ENCODE measurements around the gene COX7B2.

The COX7B2 gene

GRCh38 chr4:46889410-46889809 is 19.6 kb downstream of the COX7B2 start:
- DNase-seq (ENCODE audit: low read depth): no peak

GRCh38 chr4:46886711-46887110 is 22.3 kb downstream of the COX7B2 start:
- no peak for DNase-seq (ENCODE audit: low read depth)

DNA sequence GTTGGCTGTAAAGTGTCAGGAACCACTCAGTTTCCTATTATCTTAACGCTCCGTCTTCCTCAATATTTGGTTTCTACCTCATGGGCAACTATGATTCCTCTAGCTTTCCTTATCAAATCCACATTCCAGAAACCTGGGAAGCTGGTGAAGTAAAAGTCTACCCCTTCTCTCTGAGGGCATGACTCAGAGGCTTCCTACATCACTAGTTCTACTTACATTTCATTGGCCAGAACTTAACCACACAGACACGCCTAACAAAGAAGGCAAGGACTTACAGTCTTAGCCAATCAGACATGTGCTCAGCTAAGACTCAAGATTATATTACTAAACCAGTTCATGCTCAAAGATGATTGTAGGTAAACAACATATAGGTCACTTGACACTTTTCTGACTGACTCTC is 30.4 kb downstream of the COX7B2 start:
- no peak for DNase-seq (ENCODE audit: low read depth)

DNA sequence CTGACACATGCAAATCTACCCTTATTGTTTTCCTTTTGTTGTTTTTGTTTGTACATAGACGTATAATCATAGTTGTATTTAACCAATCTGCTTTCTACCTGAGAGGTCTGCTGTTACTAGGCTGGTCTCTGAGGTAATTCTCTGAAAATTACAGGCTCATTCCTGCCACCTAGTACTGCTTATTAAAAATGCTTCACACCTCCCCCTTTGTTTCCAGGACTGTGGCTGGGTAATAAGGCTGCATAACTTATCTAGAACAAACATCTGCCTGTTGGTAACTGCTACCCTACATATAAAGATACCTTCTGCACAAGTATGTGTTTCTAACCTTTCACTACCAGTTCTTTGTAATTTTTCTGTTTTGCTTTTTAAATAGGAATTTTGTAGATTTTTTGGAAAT is 34.2 kb downstream of the COX7B2 start:
- no peak for DNase-seq (ENCODE audit: low read depth)

DNA sequence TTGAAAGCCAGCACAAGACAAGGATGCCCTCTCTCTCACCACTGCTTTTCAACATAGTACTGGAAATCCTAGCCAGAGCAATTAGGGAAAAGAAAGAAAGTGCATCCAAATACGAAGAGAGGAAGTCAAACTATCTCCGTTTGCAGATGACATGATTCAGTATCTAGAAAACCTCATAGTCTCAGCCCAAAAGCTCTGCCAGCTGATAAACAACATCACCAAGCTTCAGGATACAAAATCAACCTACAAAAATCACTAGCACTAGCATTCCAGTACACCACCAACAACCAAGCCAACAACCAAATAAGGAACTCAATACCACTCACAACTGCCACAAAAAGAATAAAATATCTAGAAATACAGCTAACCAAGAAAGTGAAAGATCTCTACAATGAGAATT is 38.6 kb downstream of the COX7B2 start:
- no peak for DNase-seq (ENCODE audit: low read depth)

DNA sequence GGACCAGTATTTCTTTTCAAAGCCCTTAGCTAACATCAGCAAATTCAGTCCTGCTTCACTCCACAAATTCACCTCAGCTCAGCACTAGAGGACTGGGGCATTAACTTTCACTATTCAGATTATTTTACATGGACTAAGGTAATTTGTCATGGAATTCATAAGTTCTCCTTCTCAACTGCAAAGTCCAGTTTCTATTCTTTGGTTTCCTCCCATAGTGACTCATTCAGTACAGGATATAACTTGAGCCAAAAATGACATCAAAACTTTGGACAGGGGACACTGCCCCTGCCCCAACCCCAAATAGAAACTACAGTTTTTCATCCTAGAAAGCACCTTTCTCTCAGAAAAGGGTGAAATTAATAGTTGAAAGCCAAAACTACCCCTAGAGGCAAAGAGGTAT is 52.7 kb downstream of the COX7B2 start:
- DNase-seq (ENCODE audit: low read depth): no peak

GRCh38 chr4:46852800-46853199 is 56.2 kb downstream of the COX7B2 start:
- no peak for DNase-seq (ENCODE audit: low read depth)

GRCh38 chr4:46850026-46850425 is 59.0 kb downstream of the COX7B2 start:
- no peak for DNase-seq (ENCODE audit: low read depth)

DNA sequence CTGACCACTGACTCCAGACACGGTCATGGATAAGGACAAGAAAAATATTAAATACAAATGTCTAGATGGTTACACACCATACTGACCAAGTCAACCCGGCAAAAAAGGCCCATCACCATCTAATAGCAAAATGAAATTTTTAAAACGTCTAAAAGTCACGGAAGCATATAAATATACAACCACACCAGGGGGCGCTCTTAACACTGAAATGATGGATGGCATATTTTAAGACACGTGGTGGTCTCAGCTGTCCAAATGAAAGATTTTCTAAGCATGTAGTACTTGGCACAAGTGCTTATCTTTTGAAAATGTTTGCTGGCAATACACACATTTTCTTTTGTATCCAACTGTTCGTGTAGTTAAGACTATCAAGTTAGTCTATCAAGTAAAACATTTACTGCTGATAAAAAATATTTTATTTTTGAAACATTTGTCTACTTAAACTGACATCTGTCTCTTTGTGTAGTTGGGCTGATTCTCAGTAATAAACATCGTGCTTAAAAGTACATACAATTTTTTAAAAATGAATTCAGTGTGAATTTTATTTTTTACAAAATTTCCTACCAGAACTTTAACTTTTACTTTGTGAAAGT is 64.6 kb downstream of the COX7B2 start:
- peak; percentile 30 for DNase-seq (ENCODE audit: low read depth)

DNA sequence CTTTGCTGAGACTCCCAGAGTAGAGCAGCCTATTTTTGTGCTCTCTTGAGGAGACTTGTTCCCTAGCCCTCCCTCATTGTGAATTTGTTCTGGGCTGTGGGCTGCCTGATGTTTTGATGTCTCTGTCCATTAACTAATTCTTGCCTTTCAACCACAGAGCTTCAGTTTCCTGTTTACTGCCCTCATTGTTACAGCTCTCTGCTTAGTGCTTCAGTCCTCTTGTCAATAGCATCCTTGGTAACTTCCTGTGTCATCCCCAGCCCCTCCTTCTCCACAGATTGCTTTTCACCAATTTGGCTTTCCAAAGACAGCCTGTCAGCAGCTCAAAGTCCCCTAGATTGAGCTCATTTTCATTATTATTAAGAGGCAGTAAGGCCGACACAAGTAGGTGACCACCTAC is 69.9 kb downstream of the COX7B2 start:
- DNase-seq (ENCODE audit: low read depth): no peak

DNA sequence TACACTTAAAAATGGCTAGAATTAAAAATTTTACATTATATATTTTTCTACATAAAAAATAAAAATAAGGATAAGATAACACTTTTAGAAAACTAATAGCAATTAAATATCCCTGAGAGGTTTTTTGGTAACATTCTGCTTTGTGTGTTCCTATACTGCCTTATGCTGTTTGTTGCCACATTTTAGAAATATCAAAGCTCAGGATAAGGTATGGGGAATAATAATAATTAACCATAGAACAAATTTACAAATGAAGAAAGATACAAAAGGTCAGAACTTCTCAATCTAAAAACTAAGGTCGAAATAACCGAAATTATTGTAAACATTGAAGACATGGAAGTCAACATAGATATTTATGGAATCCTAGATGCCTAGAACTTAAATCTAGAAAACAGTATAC is 71.4 kb downstream of the COX7B2 start:
- DNase-seq (ENCODE audit: low read depth): no peak

- DNase-seq (ENCODE audit: low read depth): no peak
Observed at GRCh38 chr4:46836584-46836983, 72.5 kb downstream of the COX7B2 start.

GRCh38 chr4:46830971-46831454 is 78.0 kb downstream of the COX7B2 start:
- DNase-seq (ENCODE audit: low read depth): no peak

DNA sequence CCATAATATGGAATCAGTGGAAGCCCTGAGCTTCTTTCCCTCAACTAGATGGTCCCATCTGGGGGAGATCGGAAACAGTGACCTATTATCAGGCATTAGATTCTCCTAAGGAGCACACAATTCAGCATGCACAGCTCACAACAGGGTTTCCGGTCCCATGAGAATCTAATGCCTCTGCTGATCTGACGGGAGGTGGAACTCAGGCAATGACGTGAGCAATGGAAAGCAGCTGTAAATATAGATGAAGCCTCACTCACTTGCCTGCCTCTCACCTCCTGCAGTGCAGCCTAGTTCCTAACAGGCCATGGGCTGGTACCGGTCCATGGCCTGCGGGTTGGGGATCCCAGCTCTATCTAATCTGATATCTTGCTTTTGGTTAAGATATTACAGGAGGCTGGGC is 88.9 kb downstream of the COX7B2 start:
- DNase-seq (ENCODE audit: low read depth): no peak

GRCh38 chr4:46819095-46819494 is 90.0 kb downstream of the COX7B2 start:
- DNase-seq (ENCODE audit: low read depth): no peak

GRCh38 chr4:46818604-46819003 is 90.4 kb downstream of the COX7B2 start:
- no peak for DNase-seq (ENCODE audit: low read depth)

GRCh38 chr4:46817806-46818205 is 91.2 kb downstream of the COX7B2 start:
- DNase-seq (ENCODE audit: low read depth): no peak

GRCh38 chr4:46804781-46805413 is 104.1 kb downstream of the COX7B2 start:
- DNase-seq (ENCODE audit: low read depth): no peak

GRCh38 chr4:46793036-46793435 is 116.0 kb downstream of the COX7B2 start:
- DNase-seq (ENCODE audit: low read depth): no peak

DNA sequence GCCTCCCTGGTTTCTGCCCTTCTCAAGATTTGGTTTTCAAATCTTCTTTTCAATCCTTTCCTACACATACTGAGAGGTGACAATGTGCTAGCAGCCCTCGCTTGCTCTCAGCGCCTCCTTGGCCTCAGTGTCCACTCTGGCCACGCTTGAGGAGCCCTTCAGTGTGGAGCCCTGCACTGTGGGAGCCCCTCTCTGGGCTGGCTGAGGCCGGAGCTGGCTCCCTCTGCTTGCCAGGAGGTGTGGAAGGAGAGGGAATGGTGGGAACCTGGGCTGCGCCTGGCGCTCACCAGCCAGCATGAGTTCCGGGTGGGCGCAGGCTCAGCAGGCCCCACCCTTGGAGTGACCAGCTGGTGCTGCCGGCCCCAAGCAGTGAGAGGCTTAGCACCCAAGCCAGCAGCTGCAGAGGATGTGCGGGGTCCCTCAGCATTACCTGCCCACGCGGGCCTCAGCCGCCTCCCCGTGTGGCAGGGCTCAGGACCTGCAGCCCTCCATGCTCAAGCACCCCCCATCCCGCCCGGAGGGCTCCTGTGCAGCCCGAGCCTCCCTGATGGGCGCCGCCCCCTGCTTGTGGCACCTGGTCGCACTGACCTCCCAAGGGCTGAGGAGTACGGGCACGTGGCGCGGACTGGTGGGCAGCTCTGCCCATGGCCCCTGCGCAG is 127.5 kb downstream of the COX7B2 start:
- no peak for DNase-seq (ENCODE audit: low read depth)

- no peak for DNase-seq (ENCODE audit: low read depth)
Observed at GRCh38 chr4:46765465-46765864, 143.6 kb downstream of the COX7B2 start.

DNA sequence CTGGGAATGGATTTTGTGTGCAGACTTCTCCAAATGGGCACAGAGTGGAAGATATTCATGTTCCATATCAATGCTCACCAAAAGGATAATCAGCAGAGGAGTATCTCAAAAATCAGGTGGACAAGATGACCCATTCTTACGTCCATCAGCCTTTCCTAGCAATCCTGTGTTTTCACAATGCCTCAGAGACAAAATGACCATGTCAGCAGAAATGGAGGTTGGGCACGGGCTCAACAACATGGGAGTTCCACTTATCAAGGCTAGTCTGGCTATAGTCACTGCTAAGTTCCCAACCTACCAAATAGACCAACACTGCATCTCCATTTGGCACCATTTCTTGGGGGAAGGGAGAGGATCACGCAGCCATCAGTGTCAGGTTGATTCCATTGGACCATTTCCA is 179.0 kb downstream of the COX7B2 start:
- no peak for DNase-seq (ENCODE audit: low read depth)

DNA sequence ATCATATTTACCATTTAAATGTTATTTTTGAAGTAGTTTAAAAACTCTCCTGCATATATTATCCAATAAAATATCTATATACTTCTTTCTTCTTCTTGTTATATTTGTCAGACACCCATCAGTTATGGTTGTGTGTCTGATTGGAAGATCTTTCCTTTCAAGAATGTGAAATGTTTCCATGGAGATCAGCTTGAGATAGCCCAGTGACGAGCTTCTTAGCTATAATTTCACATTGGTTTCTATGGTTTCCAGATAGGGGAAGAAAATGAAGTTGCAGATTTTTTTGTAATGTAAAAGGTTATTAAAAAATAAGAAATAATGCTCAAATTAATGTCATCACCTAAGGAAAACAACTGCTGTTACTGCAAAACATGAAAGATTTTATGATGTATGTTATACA is 189.0 kb downstream of the COX7B2 start:
- no peak for DNase-seq (ENCODE audit: low read depth)

GRCh38 chr4:46717950-46718349 is 191.1 kb downstream of the COX7B2 start:
- DNase-seq (ENCODE audit: low read depth): no peak

Data from fibroblast of the conjunctiva (primary cell).